Panc1 (cell line): ENCODE results near the gene TRAF3IP3. TPM values are rescaled to one million over a fixed set of nuclear protein-coding genes. Genes with fewer than 3 reads are reported as not detected.

Source experiments
- ATAC-seq: fragments of 200-7000 bp; cut with Tn5 transposase; 2 replicates; pipeline ENCODE4 v1.9.1; 2020; ENCODE audit warnings: mild to moderate bottlenecking, moderate library complexity
- BruUV-seq: library from RNA; stranded (reverse); fragments of 400-500 nt; replicated peaks from 2 replicates; lab custom pipeline; 2021; lab: Mats Ljungman, UMichigan
- CTCF ChIA-PET: fragments of 300-600 bp; sonication (Branson Sonifier 250); formaldehyde crosslinking; loops from one replicate; lab custom pipeline; 2022; ENCODE audit warnings: antibody characterized with exemption; lab: Charles Lee
- POLR2A ChIA-PET: fragments of 300-600 bp; sonication (Branson Sonifier 250); formaldehyde crosslinking; loops from one replicate; lab custom pipeline; 2022; ENCODE audit warnings: antibody characterized with exemption; lab: Charles Lee
- DNase-seq: peaks from one replicate; pipeline ENCODE4 v3.0.0-alpha.2; 2010; ENCODE audit warnings: low read depth, low spot score
- H3K27ac ChIP-seq: 2 replicates; pipeline ENCODE4 v1.5.1; 2011; ENCODE audit warnings: mild to moderate bottlenecking, low read length, inconsistent platforms
- H3K27me3 ChIP-seq: fragments of 200-500 bp; sonication (Bioruptor generic); 2 replicates; pipeline ENCODE4 v1.6.0; 2014; ENCODE audit warnings: low read length, inconsistent platforms; ENCODE audit not compliant: control insufficient read depth, insufficient read depth
- H3K36me3 ChIP-seq: fragments of 200-500 bp; sonication (Bioruptor generic); 2 replicates; pipeline ENCODE4 v1.5.1; 2014; ENCODE audit warnings: inconsistent platforms, mild to moderate bottlenecking, low read length, moderate library complexity; ENCODE audit not compliant: control insufficient read depth, insufficient read depth
- H3K4me1 ChIP-seq: 2 replicates; pipeline ENCODE4 v1.5.1; 2011; ENCODE audit warnings: inconsistent platforms, mild to moderate bottlenecking, low read length, moderate library complexity; ENCODE audit not compliant: control insufficient read depth, insufficient read depth
- H3K4me3 ChIP-seq, 2 experiments: 2 replicates each; pipeline ENCODE4 v1.5.1; 2011 to 2012; ENCODE audit warnings: low read depth in 2 of 2, low read length in 2 of 2, mild to moderate bottlenecking in 2 of 2, inconsistent platforms in 1 of 2, moderate library complexity in 1 of 2
- H3K9me3 ChIP-seq: fragments of 200-500 bp; sonication (Bioruptor generic); 2 replicates; pipeline ENCODE4 v1.5.1; 2014; ENCODE audit warnings: low read depth, mild to moderate bottlenecking, inconsistent platforms, low read length, moderate library complexity; ENCODE audit not compliant: control insufficient read depth, insufficient read depth
- POLR2AphosphoS5 ChIP-seq: IDR thresholded peaks from 2 replicates; pipeline ENCODE4 v1.6.1; 2012; ENCODE audit warnings: mild to moderate bottlenecking, low read depth, low read length, moderate library complexity
- SIN3A ChIP-seq: IDR thresholded peaks from 2 replicates; pipeline ENCODE4 v1.6.1; 2012; ENCODE audit warnings: low read depth, mild to moderate bottlenecking, low read length, moderate library complexity, borderline replicate concordance; ENCODE audit not compliant: insufficient read depth
- TCF7L2 ChIP-seq: IDR thresholded peaks from 2 replicates; pipeline ENCODE4 v1.6.1; 2011; ENCODE audit warnings: mild to moderate bottlenecking, low read depth, low read length, inconsistent platforms
- in situ Hi-C: cut with HindIII; loops from 2 replicates; pipeline ENCODE4 v1.10.0; 2016; ENCODE audit warnings: low sequenced_read_pairs, low pct_unique_long_range_greater_than_20kb
- intact Hi-C: fragments of 100-400 bp; cut with micrococcal nuclease; formaldehyde crosslinking; loops from one replicate; pipeline ENCODE4 v1.10.0; 2022; ENCODE audit not compliant: unreplicated experiment
- total RNA-seq: library from RNA; stranded (reverse); gene quantifications from one replicate; pipeline ENCODE4 v1.2.1, GENCODE V29; 2021; ENCODE audit not compliant: unreplicated experiment
- TF ChIP-seq, protein P1 (sequence below), 2 experiments: IDR thresholded peaks; 2 replicates each; pipeline ENCODE4 v1.6.1; 2011 to 2012; ENCODE audit warnings: low read depth in 2 of 2, control low read depth in 1 of 2, low read length in 1 of 2, mild to moderate bottlenecking in 1 of 2, moderate library complexity in 1 of 2; ENCODE audit not compliant: insufficient read depth in 1 of 2
- TF ChIP-seq, protein P2 (sequence below): fragments of 450-650 bp; IDR thresholded peaks from 2 replicates; pipeline ENCODE4 v1.5.1; 2017; ENCODE audit warnings: mild to moderate bottlenecking

The TRAF3IP3 gene
- total RNA-seq, 1 experiment from 2014 or later, result 0.67 TPM

DNA sequence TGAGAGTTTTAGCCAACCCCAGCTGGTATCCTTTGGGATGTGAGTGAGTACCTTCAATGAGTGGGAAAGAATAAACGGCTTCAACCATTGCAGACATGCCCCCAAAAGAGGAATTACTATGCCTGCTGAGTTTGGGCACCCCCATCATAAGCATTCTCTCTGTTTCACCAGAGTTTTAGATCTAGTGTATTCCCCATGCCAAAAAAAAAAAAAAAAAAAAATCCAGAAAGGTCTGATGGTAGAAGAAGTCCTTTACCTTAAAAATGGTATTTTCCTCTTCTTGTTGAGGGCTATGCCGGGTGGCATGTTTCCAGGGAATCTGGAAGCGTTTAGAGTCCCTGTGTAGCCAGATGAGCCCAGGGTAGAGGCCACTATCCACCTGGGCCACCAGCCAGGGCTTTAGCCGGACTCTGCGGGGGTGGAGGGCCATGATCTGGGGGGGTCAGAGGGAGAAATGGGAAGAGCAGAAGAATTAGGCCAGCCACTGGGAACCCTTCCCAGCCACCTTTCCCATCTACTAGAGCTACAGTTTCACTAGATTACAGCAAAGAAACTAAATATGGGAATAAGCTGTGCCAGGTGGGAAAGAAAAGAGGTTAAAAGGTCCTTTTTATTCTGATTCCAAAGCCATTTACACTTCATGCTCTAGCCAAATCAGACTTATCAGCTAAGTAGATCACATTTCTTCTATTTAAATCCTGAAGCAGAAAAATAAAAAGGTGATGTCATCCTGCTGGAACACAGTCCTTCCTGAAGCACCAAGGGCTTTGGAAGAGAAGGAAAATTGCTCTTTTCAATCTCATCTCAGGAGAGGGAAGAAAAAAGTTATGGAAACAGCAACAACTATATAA lies 45.4 kb downstream of the TRAF3IP3 start:
- TF ChIP-seq, protein P1, sequence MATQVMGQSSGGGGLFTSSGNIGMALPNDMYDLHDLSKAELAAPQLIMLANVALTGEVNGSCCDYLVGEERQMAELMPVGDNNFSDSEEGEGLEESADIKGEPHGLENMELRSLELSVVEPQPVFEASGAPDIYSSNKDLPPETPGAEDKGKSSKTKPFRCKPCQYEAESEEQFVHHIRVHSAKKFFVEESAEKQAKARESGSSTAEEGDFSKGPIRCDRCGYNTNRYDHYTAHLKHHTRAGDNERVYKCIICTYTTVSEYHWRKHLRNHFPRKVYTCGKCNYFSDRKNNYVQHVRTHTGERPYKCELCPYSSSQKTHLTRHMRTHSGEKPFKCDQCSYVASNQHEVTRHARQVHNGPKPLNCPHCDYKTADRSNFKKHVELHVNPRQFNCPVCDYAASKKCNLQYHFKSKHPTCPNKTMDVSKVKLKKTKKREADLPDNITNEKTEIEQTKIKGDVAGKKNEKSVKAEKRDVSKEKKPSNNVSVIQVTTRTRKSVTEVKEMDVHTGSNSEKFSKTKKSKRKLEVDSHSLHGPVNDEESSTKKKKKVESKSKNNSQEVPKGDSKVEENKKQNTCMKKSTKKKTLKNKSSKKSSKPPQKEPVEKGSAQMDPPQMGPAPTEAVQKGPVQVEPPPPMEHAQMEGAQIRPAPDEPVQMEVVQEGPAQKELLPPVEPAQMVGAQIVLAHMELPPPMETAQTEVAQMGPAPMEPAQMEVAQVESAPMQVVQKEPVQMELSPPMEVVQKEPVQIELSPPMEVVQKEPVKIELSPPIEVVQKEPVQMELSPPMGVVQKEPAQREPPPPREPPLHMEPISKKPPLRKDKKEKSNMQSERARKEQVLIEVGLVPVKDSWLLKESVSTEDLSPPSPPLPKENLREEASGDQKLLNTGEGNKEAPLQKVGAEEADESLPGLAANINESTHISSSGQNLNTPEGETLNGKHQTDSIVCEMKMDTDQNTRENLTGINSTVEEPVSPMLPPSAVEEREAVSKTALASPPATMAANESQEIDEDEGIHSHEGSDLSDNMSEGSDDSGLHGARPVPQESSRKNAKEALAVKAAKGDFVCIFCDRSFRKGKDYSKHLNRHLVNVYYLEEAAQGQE (IDR thresholded peaks at IDR 0.05; ENCODE audit: insufficient read depth in 1 of 2, low read depth in 2 of 2, low read length in 1 of 2), result no peak
- TF ChIP-seq, protein P2, sequence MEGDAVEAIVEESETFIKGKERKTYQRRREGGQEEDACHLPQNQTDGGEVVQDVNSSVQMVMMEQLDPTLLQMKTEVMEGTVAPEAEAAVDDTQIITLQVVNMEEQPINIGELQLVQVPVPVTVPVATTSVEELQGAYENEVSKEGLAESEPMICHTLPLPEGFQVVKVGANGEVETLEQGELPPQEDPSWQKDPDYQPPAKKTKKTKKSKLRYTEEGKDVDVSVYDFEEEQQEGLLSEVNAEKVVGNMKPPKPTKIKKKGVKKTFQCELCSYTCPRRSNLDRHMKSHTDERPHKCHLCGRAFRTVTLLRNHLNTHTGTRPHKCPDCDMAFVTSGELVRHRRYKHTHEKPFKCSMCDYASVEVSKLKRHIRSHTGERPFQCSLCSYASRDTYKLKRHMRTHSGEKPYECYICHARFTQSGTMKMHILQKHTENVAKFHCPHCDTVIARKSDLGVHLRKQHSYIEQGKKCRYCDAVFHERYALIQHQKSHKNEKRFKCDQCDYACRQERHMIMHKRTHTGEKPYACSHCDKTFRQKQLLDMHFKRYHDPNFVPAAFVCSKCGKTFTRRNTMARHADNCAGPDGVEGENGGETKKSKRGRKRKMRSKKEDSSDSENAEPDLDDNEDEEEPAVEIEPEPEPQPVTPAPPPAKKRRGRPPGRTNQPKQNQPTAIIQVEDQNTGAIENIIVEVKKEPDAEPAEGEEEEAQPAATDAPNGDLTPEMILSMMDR, result no peak
- TF ChIP-seq SIN3A, result no peak
- no peak for TF ChIP-seq TCF7L2
- no peak for TF ChIP-seq POLR2AphosphoS5
- Histone ChIP-seq H3K27me3 (no peaks in the 10 kb centered on the region; the same call in none of the 2 replicates), H3K4me1 (no peaks in the 10 kb centered on the region; the same call in 1 of the 2 replicates), H3K9me3 (no peaks in the 10 kb centered on the region), H3K36me3 (no peaks in the 10 kb centered on the region), H3K4me3 (no peak overlapping the region), H3K27ac (no peak overlapping the region)
- no peak for ATAC-seq
- no peak for DNase-seq
- BruUV-seq, result no TSS peak
- in situ Hi-C loops (no loop called here), intact Hi-C loops (no loop called here)
- CTCF ChIA-PET, result no interaction called here
- POLR2A ChIA-PET, result no interaction called here

- ChIA-PET CTCF (no interaction called here), POLR2A (no interaction called here)
- no TSS peak for BruUV-seq
- intact Hi-C loops (no loop called here), in situ Hi-C loops (no loop called here)
- no peak for ATAC-seq
- H3K27me3 ChIP-seq, result no peaks in the 10 kb centered on the region; the same call in none of the 2 replicates
- no peak overlapping the region for H3K4me3 ChIP-seq
- DNase-seq, result no peak
- H3K4me1 ChIP-seq, result no peaks in the 10 kb centered on the region; the same call in 1 of the 2 replicates
- no peak overlapping the region for H3K27ac ChIP-seq
- no peaks in the 10 kb centered on the region for H3K9me3 ChIP-seq
- no peaks in the 10 kb centered on the region for H3K36me3 ChIP-seq
- TF ChIP-seq, protein P1 (IDR thresholded peaks at IDR 0.05; ENCODE audit: insufficient read depth in 1 of 2, low read depth in 2 of 2, low read length in 1 of 2), result no peak
- TF ChIP-seq SIN3A, result no peak
- TF ChIP-seq TCF7L2, result no peak
- TF ChIP-seq, protein P2, result no peak
Observed at GRCh38 chr1:209802117-209802779, 46.4 kb downstream of the TRAF3IP3 start.
